HEK293 (cell line): Measurements from ENCODE around the gene RGS11.

Experiments used
- CTCF ChIA-PET: fragments of 350-600 bp; formaldehyde crosslinking; extraction: SDS; loops from one replicate; lab custom pipeline; 2021; ENCODE audit warnings: antibody characterized with exemption; lab: Yijun Ruan, JAX
- POLR2A ChIA-PET: fragments of 300-600 bp; formaldehyde crosslinking; extraction: SDS; loops from one replicate; lab custom pipeline; 2020; ENCODE audit warnings: antibody characterized with exemption, inconsistent platforms; lab: Yijun Ruan, JAX
- H3K27ac ChIP-seq: fragments of 200-500 bp; sonication (Bioruptor generic); 2 replicates; pipeline ENCODE4 v1.5.1; 2014; ENCODE audit warnings: low read depth, low read length, control low read depth, inconsistent platforms; ENCODE audit errors: extremely low read depth
- H3K36me3 ChIP-seq, 2 experiments: fragments of 200-500 bp in 1 of 2; sonication (Bioruptor generic) in 1 of 2; 1 replicate in 1 of 2; 2 replicates in 1 of 2; pipeline ENCODE4 v1.5.1; 2014 to 2017; ENCODE audit warnings: inconsistent platforms in 2 of 2, low read length in 2 of 2; ENCODE audit not compliant: control insufficient read depth in 2 of 2, insufficient read depth in 1 of 2
- H3K4me1 ChIP-seq: fragments of 200-500 bp; sonication (Bioruptor generic); 2 replicates; pipeline ENCODE4 v1.5.1; 2014; ENCODE audit warnings: mild to moderate bottlenecking, low read length, inconsistent platforms; ENCODE audit not compliant: control insufficient read depth, insufficient read depth
- H3K4me3 ChIP-seq: 2 replicates; pipeline ENCODE4 v1.5.1; 2011; ENCODE audit warnings: low read depth, mild to moderate bottlenecking, control low read depth, low read length, moderate library complexity
- H3K9me3 ChIP-seq: fragments of 200-500 bp; sonication (Bioruptor generic); 2 replicates; pipeline ENCODE4 v1.5.1; 2014; ENCODE audit warnings: low read depth, low read length, inconsistent platforms; ENCODE audit not compliant: control insufficient read depth, insufficient read depth
- HIC1 ChIP-seq: fragments of 450-650 bp; formaldehyde crosslinking; IDR thresholded peaks from 2 replicates; pipeline ENCODE4 v1.5.1; 2016; ENCODE audit warnings: missing biosample characterization, missing genetic modification characterization
- KLF8 ChIP-seq: fragments of 450-650 bp; formaldehyde crosslinking; IDR thresholded peaks from 2 replicates; pipeline ENCODE4 v1.5.1; 2016; ENCODE audit warnings: missing biosample characterization, missing genetic modification characterization
- OSR2 ChIP-seq: fragments of 450-650 bp; formaldehyde crosslinking; IDR thresholded peaks from 2 replicates; pipeline ENCODE4 v1.5.1; 2016; ENCODE audit warnings: missing biosample characterization, missing genetic modification characterization
- PRDM10 ChIP-seq: fragments of 450-650 bp; formaldehyde crosslinking; IDR thresholded peaks from 2 replicates; pipeline ENCODE4 v1.5.1; 2016; ENCODE audit warnings: missing biosample characterization, missing genetic modification characterization
- SP2 ChIP-seq: fragments of 450-650 bp; formaldehyde crosslinking; IDR thresholded peaks from 2 replicates; pipeline ENCODE4 v1.5.1; 2016; ENCODE audit warnings: missing biosample characterization, missing genetic modification characterization
- SP7 ChIP-seq: fragments of 450-650 bp; formaldehyde crosslinking; IDR thresholded peaks from 2 replicates; pipeline ENCODE4 v1.5.1; 2016; ENCODE audit warnings: missing biosample characterization, missing genetic modification characterization
- ZBTB17 ChIP-seq: fragments of 450-650 bp; formaldehyde crosslinking; IDR thresholded peaks from 2 replicates; pipeline ENCODE4 v1.5.1; 2016; ENCODE audit warnings: missing biosample characterization, missing genetic modification characterization
- ZBTB20 ChIP-seq: fragments of 450-650 bp; formaldehyde crosslinking; IDR thresholded peaks from 2 replicates; pipeline ENCODE4 v1.5.1; 2016; ENCODE audit warnings: missing biosample characterization, missing genetic modification characterization
- ZBTB21 ChIP-seq: fragments of 450-650 bp; formaldehyde crosslinking; IDR thresholded peaks from 2 replicates; pipeline ENCODE4 v1.5.1; 2017; ENCODE audit warnings: missing biosample characterization, missing genetic modification characterization
- ZBTB26 ChIP-seq: fragments of 450-650 bp; formaldehyde crosslinking; optimal IDR thresholded peaks from 2 replicates; pipeline ENCODE3; 2016; ENCODE audit warnings: missing biosample characterization, mild to moderate bottlenecking, missing genetic modification characterization
- ZBTB49 ChIP-seq: fragments of 450-650 bp; formaldehyde crosslinking; IDR thresholded peaks from 2 replicates; pipeline ENCODE4 v1.5.1; 2016; ENCODE audit warnings: missing biosample characterization, missing genetic modification characterization, low read depth
- ZBTB6 ChIP-seq: fragments of 450-650 bp; formaldehyde crosslinking; IDR thresholded peaks from 2 replicates; pipeline ENCODE4 v1.5.1; 2017; ENCODE audit warnings: missing biosample characterization, missing genetic modification characterization
- ZNF175 ChIP-seq: fragments of 450-650 bp; formaldehyde crosslinking; IDR thresholded peaks from 2 replicates; pipeline ENCODE4 v1.5.1; 2016; ENCODE audit warnings: missing biosample characterization, missing genetic modification characterization
- ZNF2 ChIP-seq: fragments of 450-650 bp; formaldehyde crosslinking; IDR thresholded peaks from 2 replicates; pipeline ENCODE4 v1.5.1; 2016; ENCODE audit warnings: missing biosample characterization, missing genetic modification characterization
- ZNF211 ChIP-seq: fragments of 450-650 bp; formaldehyde crosslinking; IDR thresholded peaks from 2 replicates; pipeline ENCODE4 v1.5.1; 2016; ENCODE audit warnings: low read depth, missing biosample characterization, missing genetic modification characterization
- ZNF24 ChIP-seq: fragments of 450-650 bp; formaldehyde crosslinking; IDR thresholded peaks from 2 replicates; pipeline ENCODE4 v1.5.1; 2016; ENCODE audit warnings: missing biosample characterization, missing genetic modification characterization
- ZNF311 ChIP-seq: fragments of 450-650 bp; formaldehyde crosslinking; IDR thresholded peaks from 2 replicates; pipeline ENCODE4 v1.5.1; 2017; ENCODE audit warnings: missing biosample characterization, missing genetic modification characterization, borderline replicate concordance
- ZNF324 ChIP-seq: fragments of 450-650 bp; formaldehyde crosslinking; IDR thresholded peaks from 2 replicates; pipeline ENCODE4 v1.5.1; 2016; ENCODE audit warnings: missing biosample characterization, missing genetic modification characterization
- ZNF398 ChIP-seq: fragments of 450-650 bp; formaldehyde crosslinking; IDR thresholded peaks from 2 replicates; pipeline ENCODE4 v1.5.1; 2017; ENCODE audit warnings: missing biosample characterization, missing genetic modification characterization
- ZNF404 ChIP-seq: fragments of 450-650 bp; formaldehyde crosslinking; IDR thresholded peaks from 2 replicates; pipeline ENCODE4 v1.5.1; 2017; ENCODE audit warnings: missing biosample characterization, missing genetic modification characterization
- ZNF488 ChIP-seq: fragments of 450-650 bp; formaldehyde crosslinking; IDR thresholded peaks from 2 replicates; pipeline ENCODE4 v1.5.1; 2016; ENCODE audit warnings: missing biosample characterization, missing genetic modification characterization
- ZNF549 ChIP-seq: fragments of 450-650 bp; IDR thresholded peaks from 2 replicates; pipeline ENCODE4 v1.5.1; 2018; ENCODE audit warnings: missing biosample characterization, missing genetic modification characterization, mild to moderate bottlenecking, inconsistent platforms, moderate library complexity
- ZNF792 ChIP-seq: fragments of 450-650 bp; formaldehyde crosslinking; IDR thresholded peaks from 2 replicates; pipeline ENCODE4 v1.5.1; 2016; ENCODE audit warnings: missing biosample characterization, missing genetic modification characterization
- ZXDB ChIP-seq: fragments of 450-650 bp; formaldehyde crosslinking; IDR thresholded peaks from 2 replicates; pipeline ENCODE4 v1.5.1; 2016; ENCODE audit warnings: missing biosample characterization, missing genetic modification characterization

Gene RGS11

GRCh38 chr16:278863-279366 is 3.2 kb upstream of the RGS11 start:
- Histone ChIP-seq H3K36me3 (no peaks in the 10 kb centered on the region), H3K9me3 (no peaks in the 10 kb centered on the region), H3K27ac (no peak overlapping the region), H3K4me1 (no peaks in the 10 kb centered on the region), H3K4me3 (no peak overlapping the region)
- ChIA-PET CTCF (interaction anchor here (0.7 to 1.0 kb wide), 2 partner anchors 50 to 167 kb away, joined by 3 read pairs; no protein-coding TSS in a partner anchor), POLR2A (interaction anchor here (0.6 to 1.8 kb wide), 3 partner anchors 74 to 86 kb away, joined by 3 to 4 read pairs (median 4); partner anchors contain the start of gene AXIN1)
- TF ChIP-seq SP7 (no peak; the same call in 1 of the 2 replicates), ZBTB17 (tag by site-specific recombination) (peak; percentile 64), ZXDB (tag by site-specific recombination) (peak; percentile 35), ZBTB26 (tag by site-specific recombination) (peak; percentile 9), ZNF24 (tag by site-specific recombination) (no peak), ZBTB21 (tag by site-specific recombination) (no peak), SP2 (peak; percentile 71), OSR2 (tag by site-specific recombination) (peak; percentile 63), ZBTB49 (tag by site-specific recombination) (no peak), ZNF175 (tag by site-specific recombination) (no peak), ZNF324 (tag by site-specific recombination) (no peak), ZNF404 (no peak), ZNF488 (tag by site-specific recombination) (no peak), ZNF398 (tag by site-specific recombination) (no peak), ZNF211 (tag by site-specific recombination) (no peak), ZNF549 (no peak), ZNF2 (tag by site-specific recombination) (no peak), ZNF311 (tag by site-specific recombination) (no peak), ZNF792 (tag by site-specific recombination) (no peak), HIC1 (tag by site-specific recombination) (0 out of 2 replicates have a peak, but pooled peaks have one; percentile 26), ZBTB20 (0 out of 2 replicates have a peak, but pooled peaks have one; percentile 28), PRDM10 (tag by site-specific recombination) (0 out of 2 replicates have a peak, but pooled peaks have one; percentile 11), ZBTB6 (tag by site-specific recombination) (peak; percentile 45; the same call in 1 of the 2 replicates), KLF8 (tag by site-specific recombination) (peak; percentile 13; the same call in 1 of the 2 replicates)
